ENCODE measurements around the gene SIGLEC7.

SIGLEC7 gene

GRCh38 chr19:51163257-51163656 lies 21.2 kb downstream of the SIGLEC7 start:
- TF ChIP-seq RAD21 (IDR thresholded peaks at IDR 0.05; ENCODE audit: low read depth) (no peak), MAX (IDR thresholded peaks at IDR 0.05) (no peak), TCF12 (IDR thresholded peaks at IDR 0.05; ENCODE audit: low read depth) (no peak), TAF1 (IDR thresholded peaks at IDR 0.05; ENCODE audit: low read depth) (no peak), USF1 (IDR thresholded peaks at IDR 0.05) (no peak), CEBPB (IDR thresholded peaks at IDR 0.05) (no peak), REST (IDR thresholded peaks at IDR 0.05; ENCODE audit: low read depth) (no peak), NFIC (IDR thresholded peaks at IDR 0.05) (no peak), CREB1 (IDR thresholded peaks at IDR 0.05; ENCODE audit: low read depth) (no peak), ZBTB7A (IDR thresholded peaks at IDR 0.05; ENCODE audit: low read depth) (no peak), EP300 (IDR thresholded peaks at IDR 0.05; ENCODE audit: borderline replicate concordance) (no peak), EGR1 (IDR thresholded peaks at IDR 0.05) (no peak), TEAD4 (IDR thresholded peaks at IDR 0.05) (no peak), YY1 (IDR thresholded peaks at IDR 0.05; ENCODE audit: low read depth) (no peak), FOXM1 (IDR thresholded peaks at IDR 0.05; ENCODE audit: borderline replicate concordance, low read depth) (no peak)

GRCh38 chr19:51164215-51164614 lies 22.1 kb downstream of the SIGLEC7 start:
- TF ChIP-seq NFIC (IDR thresholded peaks at IDR 0.05) (no peak), MAX (IDR thresholded peaks at IDR 0.05) (no peak), USF1 (IDR thresholded peaks at IDR 0.05) (no peak), CREB1 (IDR thresholded peaks at IDR 0.05; ENCODE audit: low read depth) (no peak), FOXM1 (IDR thresholded peaks at IDR 0.05; ENCODE audit: borderline replicate concordance, low read depth) (no peak), TCF12 (IDR thresholded peaks at IDR 0.05; ENCODE audit: low read depth) (no peak), EGR1 (IDR thresholded peaks at IDR 0.05) (no peak), RAD21 (IDR thresholded peaks at IDR 0.05; ENCODE audit: low read depth) (no peak)

- TF ChIP-seq FOXM1 (IDR thresholded peaks at IDR 0.05; ENCODE audit: borderline replicate concordance, low read depth) (no peak), TAF1 (IDR thresholded peaks at IDR 0.05; ENCODE audit: low read depth) (no peak), MAX (IDR thresholded peaks at IDR 0.05) (no peak), USF1 (IDR thresholded peaks at IDR 0.05) (no peak), CEBPB (IDR thresholded peaks at IDR 0.05) (no peak), NFIC (IDR thresholded peaks at IDR 0.05) (no peak), EGR1 (IDR thresholded peaks at IDR 0.05) (no peak), TCF12 (IDR thresholded peaks at IDR 0.05; ENCODE audit: low read depth) (no peak), ZBTB7A (IDR thresholded peaks at IDR 0.05; ENCODE audit: low read depth) (no peak), RAD21 (IDR thresholded peaks at IDR 0.05; ENCODE audit: low read depth) (no peak), YY1 (IDR thresholded peaks at IDR 0.05; ENCODE audit: low read depth) (no peak)
These were observed 24.9 kb downstream of the SIGLEC7 start for GRCh38 chr19:51166846-51167490.

- TF ChIP-seq MAX (IDR thresholded peaks at IDR 0.05) (no peak), CREB1 (IDR thresholded peaks at IDR 0.05; ENCODE audit: low read depth) (no peak), RAD21 (IDR thresholded peaks at IDR 0.05; ENCODE audit: low read depth) (no peak), USF1 (IDR thresholded peaks at IDR 0.05) (peak; percentile 36; the same call in 1 of the 2 replicates), REST (IDR thresholded peaks at IDR 0.05; ENCODE audit: low read depth) (no peak), ZBTB7A (IDR thresholded peaks at IDR 0.05; ENCODE audit: low read depth) (no peak)
These were observed 26.6 kb downstream of the SIGLEC7 start for GRCh38 chr19:51168564-51169282.

Data from Ishikawa (cell line).